ENCODE measurements around the gene MYL11.
A peak's percentile ranks its signal among the peaks of the same experiment; 100 is the strongest.

MYL11 gene

DNA sequence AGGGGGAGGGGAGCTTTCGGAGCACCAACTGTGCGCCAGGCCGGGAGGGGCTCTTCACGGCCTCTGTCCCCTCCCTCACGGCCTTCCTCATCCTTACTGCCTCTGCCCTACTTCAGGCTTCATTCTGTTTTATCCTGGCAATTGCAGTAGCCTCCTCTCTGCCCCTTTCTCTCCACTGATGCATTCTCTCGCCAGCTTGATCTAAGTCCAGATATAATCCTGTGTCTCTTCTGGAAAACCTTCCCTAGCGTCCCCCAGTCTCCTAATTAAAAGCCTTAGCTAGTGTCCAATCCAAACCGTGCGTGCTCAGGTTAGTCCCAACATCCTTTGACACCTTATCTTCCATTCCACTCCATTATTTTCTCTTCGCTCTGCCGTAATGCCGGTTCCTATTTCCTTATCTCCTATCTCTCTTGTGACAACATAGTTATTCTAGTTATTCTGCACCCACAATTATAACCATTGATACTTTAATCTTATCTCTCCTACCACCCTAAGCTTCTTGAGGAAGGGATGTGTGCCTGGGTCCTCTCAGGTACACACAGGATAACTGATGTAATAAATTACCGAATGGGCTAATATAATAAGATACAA lies 21.5 kb downstream of the MYL11 start (continued):
- TF ChIP-seq ZNF692 (tag by site-specific recombination; IDR thresholded peaks at IDR 0.05) (no peak; the same call in 1 of the 2 replicates), ZNF76 (tag by site-specific recombination; IDR thresholded peaks at IDR 0.05; ENCODE audit: borderline replicate concordance, low read depth) (peak; percentile 80), ZBTB17 (tag by site-specific recombination; IDR thresholded peaks at IDR 0.05) (peak; percentile 89), ZNF792 (tag by site-specific recombination; IDR thresholded peaks at IDR 0.05) (no peak), ZNF169 (tag by site-specific recombination; IDR thresholded peaks at IDR 0.05) (no peak), PATZ1 (tag by site-specific recombination; IDR thresholded peaks at IDR 0.05) (peak; percentile 97), ZNF654 (tag by site-specific recombination; IDR thresholded peaks at IDR 0.05; ENCODE audit: low read depth) (no peak), ZNF26 (tag by site-specific recombination; IDR thresholded peaks at IDR 0.05) (no peak), TRIM28 (IDR thresholded peaks at IDR 0.05; ENCODE audit: borderline replicate concordance, low read length) (peak; percentile 84; the same call in 1 of the 2 replicates), PRDM1 (tag by site-specific recombination; IDR thresholded peaks at IDR 0.05) (0 out of 2 replicates have a peak, but pooled peaks have one; percentile 33), ZNF302 (tag by site-specific recombination; IDR thresholded peaks at IDR 0.05; ENCODE audit: low read depth) (no peak), ZNF639 (tag by site-specific recombination; IDR thresholded peaks at IDR 0.05) (peak; percentile 56; the same call in 1 of the 2 replicates), ZBTB1 (tag by site-specific recombination; IDR thresholded peaks at IDR 0.05) (no peak), PRDM10 (tag by site-specific recombination; IDR thresholded peaks at IDR 0.05) (peak; percentile 82), ZNF785 (tag by site-specific recombination; IDR thresholded peaks at IDR 0.05) (no peak), KLF9 (tag by site-specific recombination; IDR thresholded peaks at IDR 0.05; ENCODE audit: low read depth) (0 out of 2 replicates have a peak, but pooled peaks have one; percentile 34), ZNF2 (tag by site-specific recombination; IDR thresholded peaks at IDR 0.05) (no peak; the same call in 1 of the 2 replicates), ZNF324 (tag by site-specific recombination; IDR thresholded peaks at IDR 0.05) (peak; percentile 7; the same call in 1 of the 2 replicates), SP7 (tag by site-specific recombination; IDR thresholded peaks at IDR 0.05) (peak; percentile 44; the same call in 1 of the 2 replicates), ZFP69B (tag by site-specific recombination; IDR thresholded peaks at IDR 0.05) (peak; percentile 48; the same call in 1 of the 2 replicates), ZNF596 (tag by site-specific recombination; IDR thresholded peaks at IDR 0.05) (no peak)
- TF ChIP-seq, protein P1, sequence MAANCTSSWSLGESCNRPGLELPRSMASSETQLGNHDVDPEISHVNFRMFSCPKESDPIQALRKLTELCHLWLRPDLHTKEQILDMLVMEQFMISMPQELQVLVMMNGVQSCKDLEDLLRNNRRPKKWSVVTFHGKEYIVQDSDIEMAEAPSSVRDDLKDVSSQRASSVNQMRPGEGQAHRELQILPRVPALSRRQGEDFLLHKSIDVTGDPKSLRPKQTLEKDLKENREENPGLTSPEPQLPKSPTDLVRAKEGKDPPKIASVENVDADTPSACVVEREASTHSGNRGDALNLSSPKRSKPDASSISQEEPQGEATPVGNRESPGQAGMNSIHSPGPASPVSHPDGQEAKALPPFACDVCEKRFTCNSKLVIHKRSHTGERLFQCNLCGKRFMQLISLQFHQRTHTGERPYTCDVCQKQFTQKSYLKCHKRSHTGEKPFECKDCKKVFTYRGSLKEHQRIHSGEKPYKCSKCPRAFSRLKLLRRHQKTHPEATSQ (tag by site-specific recombination; IDR thresholded peaks at IDR 0.05) = no peak

All from HEK293 (cell line).